GM12878 (cell line): Measurements from ENCODE around the gene KRT24. TPM values are rescaled to one million over a fixed set of nuclear protein-coding genes. Genes with fewer than 3 reads are reported as not detected.

Experiments used
- ATAC-seq: fragments of 200-7000 bp; cut with Tn5 transposase; 3 replicates; pipeline ENCODE4 v1.9.1; 2020; ENCODE audit warnings: mild to moderate bottlenecking, moderate library complexity
- BruUV-seq: library from RNA; stranded (reverse); fragments of 400-500 nt; replicated peaks from 2 replicates; lab custom pipeline; 2021; lab: Mats Ljungman, UMichigan
- CTCF ChIA-PET: fragments of 300-600 bp; sonication (Branson Sonifier 250); formaldehyde crosslinking; extraction: SDS; loops from one replicate; lab custom pipeline; 2021; ENCODE audit warnings: inconsistent platforms; lab: Yijun Ruan, JAX
- POLR2A ChIA-PET: fragments of 350-600 bp; formaldehyde crosslinking; extraction: SDS; loops from one replicate; lab custom pipeline; 2021; ENCODE audit warnings: inconsistent platforms; lab: Charles Lee
- RAD21 ChIA-PET: fragments of 300-600 bp; sonication (Branson Sonifier 250); formaldehyde crosslinking; loops from one replicate; lab custom pipeline; 2023; ENCODE audit warnings: antibody characterized with exemption; ENCODE audit not compliant: unreplicated experiment; lab: Charles Lee
- SMC1A ChIA-PET: fragments of 300-600 bp; sonication (Branson Sonifier 250); formaldehyde crosslinking; loops from one replicate; lab custom pipeline; 2023; ENCODE audit not compliant: unreplicated experiment, uncharacterized antibody; lab: Charles Lee
- DNase-seq: peaks from one replicate; pipeline ENCODE4 v3.0.0-alpha.2; 2011; ENCODE audit warnings: low read depth, low spot score
- FAIRE-seq: peaks from 3 replicates; lab custom pipeline; 2011; peaks lifted over from hg19 to GRCh38; lab: Jason Lieb, UNC
- H2AFZ ChIP-seq: 2 replicates; pipeline ENCODE4 v1.6.0; 2011; ENCODE audit warnings: low read depth, low read length, control low read depth; ENCODE audit not compliant: control insufficient read depth
- H3K27ac ChIP-seq: 2 replicates; pipeline ENCODE4 v1.5.1; 2011; ENCODE audit warnings: control low read depth; ENCODE audit not compliant: control insufficient read depth, insufficient read depth
- H3K27me3 ChIP-seq, 2 experiments: replicated peaks in 1 of 2; 2 replicates each; pipeline versions ENCODE4 v1.6.0 to v1.6.1; 2011; ENCODE audit warnings: low read length in 1 of 2; ENCODE audit not compliant: control insufficient read depth in 2 of 2, insufficient read depth in 2 of 2
- H3K36me3 ChIP-seq, 2 experiments: 2 replicates each; pipeline ENCODE4 v1.5.1; 2011; ENCODE audit warnings: low read length in 1 of 2; ENCODE audit not compliant: control insufficient read depth in 2 of 2, insufficient read depth in 2 of 2
- H3K4me1 ChIP-seq: 2 replicates; pipeline ENCODE4 v1.6.1; 2011; ENCODE audit warnings: mild to moderate bottlenecking, low read length, moderate library complexity, mixed read lengths; ENCODE audit not compliant: control insufficient read depth, insufficient read depth
- H3K4me2 ChIP-seq: 2 replicates; pipeline ENCODE4 v1.6.0; 2011; ENCODE audit warnings: control low read depth; ENCODE audit not compliant: control insufficient read depth, insufficient read depth
- H3K4me3 ChIP-seq: fragments of 200-600 bp; sonication (generic); 2 replicates; pipeline ENCODE4 v1.5.1; 2016
- H3K79me2 ChIP-seq: 2 replicates; pipeline ENCODE4 v1.6.0; 2011; ENCODE audit warnings: low read length; ENCODE audit not compliant: control insufficient read depth, insufficient read depth
- H3K9ac ChIP-seq: 2 replicates; pipeline ENCODE4 v1.8.0; 2011; ENCODE audit warnings: low read length, control low read depth, mixed read lengths; ENCODE audit not compliant: control insufficient read depth, insufficient read depth
- H3K9me3 ChIP-seq: replicated peaks from 3 replicates; pipeline ENCODE4 v1.5.1; 2011; ENCODE audit warnings: mild to moderate bottlenecking, low read length; ENCODE audit not compliant: control insufficient read depth, insufficient read depth
- H4K20me1 ChIP-seq: 2 replicates; pipeline ENCODE4 v1.6.0; 2011; ENCODE audit not compliant: control insufficient read depth, insufficient read depth
- BCLAF1 ChIP-seq: fragments of 450-650 bp; IDR thresholded peaks from 2 replicates; pipeline ENCODE4 v1.6.1; 2017; ENCODE audit warnings: antibody characterized with exemption, mild to moderate bottlenecking, moderate library complexity
- CBX5 ChIP-seq: sonication (generic); IDR thresholded peaks from 2 replicates; pipeline ENCODE4 v1.6.1; 2016; ENCODE audit warnings: low read depth, moderate library complexity, mild to moderate bottlenecking, inconsistent platforms
- CHD2 ChIP-seq: IDR thresholded peaks from 2 replicates; pipeline ENCODE4 v1.6.1; 2011; ENCODE audit warnings: low read depth, low read length, improper control_type of control experiment, borderline replicate concordance
- NFXL1 ChIP-seq: fragments of 450-650 bp; IDR thresholded peaks from 2 replicates; pipeline ENCODE4 v1.6.1; 2017; ENCODE audit warnings: antibody characterized with exemption, mild to moderate bottlenecking, borderline replicate concordance
- NFYA ChIP-seq: IDR thresholded peaks from 2 replicates; pipeline ENCODE4 v1.6.1; 2011; ENCODE audit warnings: low read depth, mild to moderate bottlenecking, low read length, improper control_type of control experiment, borderline replicate concordance
- RAD51 ChIP-seq: fragments of 450-650 bp; IDR thresholded peaks from 2 replicates; pipeline ENCODE4 v1.6.1; 2016; ENCODE audit warnings: moderate library complexity, mild to moderate bottlenecking, inconsistent platforms
- ZBTB33 ChIP-seq: fragments of 450-650 bp; IDR thresholded peaks from 2 replicates; pipeline ENCODE4 v1.6.1; 2017; ENCODE audit warnings: mild to moderate bottlenecking
- ZNF207 ChIP-seq: fragments of 450-650 bp; IDR thresholded peaks from 2 replicates; pipeline ENCODE4 v1.6.1; 2014; ENCODE audit warnings: antibody characterized with exemption, mild to moderate bottlenecking, borderline replicate concordance
- WGBS: methylation state at CpG from one replicate; pipeline ENCODE4 v1.1.6; 2016; ENCODE audit warnings: low lambda C conversion rate; ENCODE audit not compliant: insufficient replicate concordance, insufficient coverage; ENCODE audit errors: missing lambda C conversion rate; 5-methylcytosine and 5-hydroxymethylcytosine counted together
- in situ Hi-C: fragments of 300-500 bp; cut with MboI; formaldehyde crosslinking; loops from 9 replicates; pipeline ENCODE4 v1.14.3; 2018; ENCODE audit warnings: mixed read lengths
- intact Hi-C: fragments of 100-400 bp; cut with micrococcal nuclease; formaldehyde crosslinking; loops from one replicate; pipeline ENCODE4 v1.14.2; 2022; ENCODE audit not compliant: unreplicated experiment
- polyA plus RNA-seq, 11 experiments: library from polyadenylated mRNA; depleted of rRNA in 4 of 11; unstranded in 6 of 11; stranded (reverse) in 5 of 11; fragments of >200 nt; fragmentation: Nextera tagmentation in 4 of 11; fragmentation: Illumina TruSeq in 1 of 11; extraction: Ambion mirVana in 4 of 11; extraction: Trizol in 1 of 11; gene quantifications; 1 replicate in 1 of 11; 2 replicates in 10 of 11; pipeline versions ENCODE4 v1.2.1 to v1.2.3, GENCODE V29; 2011 to 2016; ENCODE audit warnings: inconsistent platforms in 2 of 11, missing spikeins in 2 of 11, low read depth in 1 of 11
- total RNA-seq, 4 experiments: library from RNA; depleted of rRNA in 3 of 4; stranded (reverse); fragments of >200 nt in 3 of 4; fragmentation: Illumina TruSeq in 1 of 4; extraction: Trizol in 1 of 4; gene quantifications; 2 replicates each; pipeline versions ENCODE4 v1.2.1 to v1.2.3, GENCODE V29; 2013 to 2021

The KRT24 gene
- total and polyA plus RNA-seq, 10 of the 15 experiments (the other 5 are each of a cell fraction or from before 2014, with no cell fraction given): not detected

- Histone ChIP-seq H3K4me3 (no peak overlapping the region), H4K20me1 (no peaks in the 10 kb centered on the region), H3K27ac (no peak overlapping the region), H3K4me2 (no peak overlapping the region), H3K36me3 (no peaks in the 10 kb centered on the region), H3K9ac (no peak overlapping the region), H3K79me2 (no peaks in the 10 kb centered on the region), H2AFZ (no peak overlapping the region), H3K9me3 (no peaks in the 10 kb centered on the region), H3K4me1 (no peaks in the 10 kb centered on the region), H3K27me3 (0 out of 4 replicates have a peak, but pooled peaks cover 0 to 4% of the 10 kb centered on the region in 2 experiments)
- ATAC-seq (no peak), DNase-seq (no peak), FAIRE-seq (no peak)
- no TSS peak for BruUV-seq
- ChIA-PET CTCF (no interaction called here), POLR2A (no interaction called here), RAD21 (no interaction called here), SMC1A (interaction anchor here (0.9 to 9.3 kb wide), 5 partner anchors 8 to 105 kb away, joined by 3 to 58 read pairs (median 3); partner anchors contain the start of gene KRT24)
- TF ChIP-seq ZBTB33 (no peak), NFXL1 (no peak), NFYA (no peak), RAD51 (no peak), CBX5 (no peak), CHD2 (no peak), ZNF207 (no peak), BCLAF1 (no peak)
- intact Hi-C loops: no loop called here
- 29% methylated on average over 4 of the region's 4 CpGs for WGBS
- in situ Hi-C loops: no loop called here
Measured at GRCh38 chr17:40686192-40686591, 17.4 kb downstream of the KRT24 start.
